HG02759 (cell line): Measurements from ENCODE around the gene RNF168.
"Not testable (repeated sequence)": the region's sequence is repeated elsewhere in the genome, so short reads cannot be mapped to it uniquely, and the experiment has no call there.

Experiments
- ATAC-seq: cut with Tn5 transposase; IDR thresholded peaks from one replicate; pipeline ENCODE4 v1.9.1; 2021; ENCODE audit warnings: mild to moderate bottlenecking, moderate library complexity; ENCODE audit not compliant: unreplicated experiment

RNF168 gene

GRCh38 chr3:196514913-196515621 is 11.5 kb upstream of the RNF168 start, which contains the start of gene SMCO1:
TSS of gene SMCO1 (minus strand) at chr3:196515346. CDS start at chr3:196515209, 137 bp downstream.
- ATAC-seq = no peak

GRCh38 chr3:196514350-196514716 is 10.8 kb upstream of the RNF168 start:
- ATAC-seq = no peak

- ATAC-seq = no peak
Observed at GRCh38 chr3:196513697-196514349, 10.3 kb upstream of the RNF168 start.

- not testable (repeated sequence) for ATAC-seq
Observed at GRCh38 chr3:196511646-196512425, 8.3 kb upstream of the RNF168 start.

DNA sequence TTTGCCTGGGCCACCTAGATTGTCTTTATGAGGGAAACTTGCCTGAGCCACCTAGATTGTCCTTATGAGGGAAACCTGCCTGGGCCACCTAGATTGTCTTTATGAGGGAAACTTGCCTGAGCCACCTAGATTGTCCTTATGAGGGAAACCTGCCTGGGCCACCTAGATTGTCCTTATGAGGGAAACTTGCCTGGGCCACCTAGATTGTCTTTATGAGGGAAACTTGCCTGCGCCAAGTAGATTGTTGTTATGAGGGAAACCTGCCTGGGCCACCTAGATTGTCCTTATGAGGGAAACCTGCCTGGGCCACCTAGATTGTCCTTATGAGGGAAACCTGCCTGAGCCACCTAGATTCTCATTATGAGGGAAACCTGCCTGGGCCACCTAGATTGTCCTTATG is 7.5 kb upstream of the RNF168 start:
- not testable (repeated sequence) for ATAC-seq

DNA sequence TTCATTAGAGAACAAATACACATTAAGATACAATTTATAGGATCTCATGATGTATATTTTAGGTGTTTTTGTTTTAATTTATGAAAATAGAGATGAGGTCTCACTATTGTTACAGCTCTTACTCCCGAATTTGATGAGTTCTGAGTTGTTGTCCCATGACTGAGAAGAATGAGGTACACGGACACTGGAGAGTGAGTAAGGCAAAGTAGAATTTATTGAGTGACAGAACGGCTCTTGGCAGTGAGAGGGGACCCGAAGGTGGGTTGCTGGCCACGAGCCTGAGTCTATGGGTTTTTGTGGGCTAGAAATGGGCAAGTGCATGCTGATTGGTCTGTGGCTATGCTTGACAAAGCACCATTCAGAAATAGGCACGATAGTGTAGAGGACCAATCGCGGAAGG is 3.1 kb upstream of the RNF168 start:
- ATAC-seq = no peak

GRCh38 chr3:196504556-196504955 is 988 bp upstream of the RNF168 start:
- no peak for ATAC-seq

DNA sequence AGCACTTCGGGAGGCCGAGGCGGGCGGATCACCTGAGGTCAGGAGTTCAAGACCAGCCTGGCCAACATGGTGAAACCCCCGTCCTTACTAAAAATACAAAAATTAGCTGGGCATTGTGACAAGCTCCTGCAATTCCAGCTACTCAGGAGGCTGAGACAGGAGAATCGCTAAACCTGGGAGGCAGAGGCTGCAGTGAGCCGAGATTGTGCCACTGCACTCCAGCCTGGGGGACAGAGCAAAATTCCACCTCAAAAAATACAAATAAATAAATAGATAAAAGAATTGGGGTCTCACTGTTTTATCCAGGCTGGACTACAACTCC is 470 bp upstream of the RNF168 start:
- not testable (repeated sequence) for ATAC-seq

DNA sequence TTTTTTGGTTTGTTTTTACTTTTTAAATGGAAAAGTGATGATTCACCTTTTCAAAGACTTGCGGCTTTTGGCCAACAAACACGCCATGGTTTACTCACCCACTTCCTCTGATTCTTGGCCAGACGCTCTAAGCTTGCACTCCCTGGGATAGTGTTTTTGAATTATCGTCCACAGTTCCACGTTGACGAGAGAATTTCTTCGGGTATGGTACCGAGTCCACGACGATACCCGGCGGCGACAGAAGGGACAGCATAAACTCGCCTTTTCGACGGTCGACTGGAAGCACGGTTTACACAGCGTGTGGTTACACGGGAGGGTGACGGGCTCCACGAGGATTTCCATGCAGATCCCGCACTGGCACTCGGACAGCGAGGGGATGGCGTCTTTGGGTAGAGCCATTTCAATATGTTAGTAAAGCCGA is 783 bp downstream of the RNF168 start:
- peak; percentile 4 for ATAC-seq

DNA sequence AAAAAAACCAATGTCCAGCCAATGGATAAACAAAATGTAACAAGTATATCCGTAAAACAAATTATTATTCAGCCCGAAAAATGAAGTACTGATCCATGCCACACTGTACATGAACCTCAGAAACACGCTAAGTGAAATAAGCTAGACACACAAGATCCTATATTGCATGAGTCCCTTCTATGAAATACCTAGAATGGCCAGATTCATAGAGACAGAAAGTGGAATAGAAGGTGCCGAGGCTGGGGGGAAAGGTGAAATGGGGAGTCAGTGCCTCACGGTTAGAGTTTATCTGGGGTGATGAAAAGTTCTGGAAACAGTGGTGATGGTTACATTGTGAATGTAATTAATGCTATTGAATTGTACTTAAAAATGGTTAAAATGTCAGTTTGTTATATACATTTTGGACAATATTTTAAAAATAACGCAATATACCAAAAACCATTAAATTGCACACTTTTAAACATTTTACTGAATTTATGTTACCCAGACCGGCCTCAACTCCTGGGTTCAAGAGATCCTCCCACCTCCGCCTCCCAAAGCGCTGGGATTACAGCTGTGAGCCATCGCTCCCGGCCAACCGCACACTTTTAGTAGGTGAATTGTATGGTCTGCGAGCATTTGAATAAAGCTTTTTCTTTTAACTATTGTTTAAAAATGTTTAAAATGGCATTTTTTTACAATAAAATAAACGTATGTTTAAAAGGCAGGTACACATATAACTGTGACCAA is 2.1 kb downstream of the RNF168 start:
- ATAC-seq = no peak

- ATAC-seq = no peak
Observed at GRCh38 chr3:196499807-196500524, 3.6 kb downstream of the RNF168 start.

DNA sequence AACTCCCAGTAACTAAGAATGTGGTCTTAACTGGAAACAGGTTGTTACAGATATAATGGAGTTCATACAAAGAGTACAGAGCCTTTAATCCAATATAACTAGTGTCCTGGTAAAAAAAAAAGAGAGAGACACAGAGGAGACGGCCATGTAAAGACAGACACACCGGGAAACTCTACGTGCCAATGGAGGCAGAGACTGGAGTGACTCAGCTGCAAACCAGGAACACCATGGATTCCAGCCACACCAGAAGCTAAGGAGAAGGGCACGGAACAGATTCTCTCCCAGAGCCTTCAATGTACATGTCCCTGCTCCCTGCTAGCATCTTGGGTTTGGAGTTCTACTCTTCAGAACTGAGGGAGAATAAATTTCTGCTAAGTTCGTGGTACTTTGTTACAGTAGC is 4.5 kb downstream of the RNF168 start:
- ATAC-seq = no peak

GRCh38 chr3:196498297-196498696 is 5.3 kb downstream of the RNF168 start:
- no peak for ATAC-seq

GRCh38 chr3:196496183-196496582 is 7.4 kb downstream of the RNF168 start:
- ATAC-seq = no peak

GRCh38 chr3:196493292-196493691 is 10.3 kb downstream of the RNF168 start:
- no peak for ATAC-seq

DNA sequence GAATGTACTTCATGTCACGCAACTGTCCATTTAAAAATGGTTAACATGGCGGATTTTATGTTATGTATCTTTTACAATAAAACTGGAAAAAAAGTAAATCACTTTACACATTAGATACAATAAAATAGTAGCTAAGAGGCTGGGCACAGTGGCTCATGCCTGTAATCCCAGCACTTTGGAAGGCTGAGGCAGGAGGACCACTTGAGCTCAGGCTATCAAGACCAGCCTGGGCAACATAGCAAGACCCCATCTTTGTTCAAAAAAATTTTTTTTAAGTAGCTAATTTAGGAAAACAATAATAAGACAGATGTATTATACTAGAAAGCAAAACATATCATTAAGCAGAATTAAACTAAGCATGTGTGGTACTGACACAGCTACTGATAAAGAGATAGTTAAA is 11.5 kb downstream of the RNF168 start:
- ATAC-seq = no peak

DNA sequence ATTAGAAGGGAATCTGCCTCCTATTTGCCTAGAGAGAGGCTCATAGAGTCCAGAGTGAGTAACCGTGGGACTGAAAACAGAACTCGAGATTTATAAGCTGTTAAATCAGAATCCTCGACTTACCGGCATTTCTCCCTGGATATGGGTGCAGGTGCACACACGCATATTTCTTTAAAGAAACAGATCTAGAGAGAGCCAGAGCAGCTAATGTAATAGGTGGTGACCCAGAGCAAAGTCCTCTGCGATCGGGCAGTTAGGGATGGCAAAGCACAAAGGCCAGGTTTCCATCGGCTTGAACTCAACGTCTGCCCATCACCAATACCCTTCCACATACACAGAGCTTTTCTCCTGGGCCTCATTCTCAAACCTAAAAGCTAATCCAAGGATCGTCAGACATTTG is 13.8 kb downstream of the RNF168 start:
- no peak for ATAC-seq

- ATAC-seq = no peak
Observed at GRCh38 chr3:196486263-196486662, 17.3 kb downstream of the RNF168 start.

DNA sequence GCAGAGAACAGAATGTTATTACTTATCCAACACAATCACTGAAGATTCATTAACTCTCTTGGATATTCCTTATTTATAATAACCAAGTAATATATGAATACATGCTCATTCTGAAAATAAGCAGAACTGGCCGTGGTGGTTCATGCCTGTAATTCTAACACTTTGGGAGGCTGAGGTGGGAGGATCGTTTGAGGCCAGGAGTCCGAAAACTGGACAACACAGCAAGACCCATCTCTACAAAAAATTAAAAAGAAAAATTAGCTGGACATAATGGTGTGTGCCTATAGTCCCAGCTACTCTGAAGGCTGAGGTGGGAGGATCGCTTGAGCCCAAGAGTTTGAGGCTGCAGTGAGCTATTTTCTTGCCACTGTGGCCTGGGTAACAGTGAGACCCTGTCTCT is 25.9 kb downstream of the RNF168 start:
- no peak for ATAC-seq

DNA sequence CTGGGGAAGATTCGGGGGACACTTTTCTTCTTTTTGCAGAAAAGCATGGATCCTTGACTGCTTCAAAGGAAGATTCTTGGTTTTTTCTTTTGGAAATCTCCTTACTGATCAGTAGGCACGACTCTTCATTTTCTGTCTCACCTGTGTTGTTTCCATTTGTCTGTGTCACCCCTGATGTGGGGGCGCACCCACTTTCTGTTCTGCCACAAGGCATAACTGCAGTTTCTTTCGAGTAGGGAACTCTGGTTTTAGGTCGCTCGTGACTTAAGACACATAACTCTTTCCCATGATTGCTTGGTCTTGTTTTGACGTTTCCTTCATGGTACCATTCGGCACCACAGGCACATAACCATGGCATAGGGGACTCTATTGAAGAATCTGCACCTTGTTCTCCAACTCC is 31.3 kb downstream of the RNF168 start:
- no peak for ATAC-seq

- ATAC-seq = no peak
Observed at GRCh38 chr3:196471551-196471950, 32.0 kb downstream of the RNF168 start.
